ENCODE data around the gene FAM221B.

FAM221B gene

DNA sequence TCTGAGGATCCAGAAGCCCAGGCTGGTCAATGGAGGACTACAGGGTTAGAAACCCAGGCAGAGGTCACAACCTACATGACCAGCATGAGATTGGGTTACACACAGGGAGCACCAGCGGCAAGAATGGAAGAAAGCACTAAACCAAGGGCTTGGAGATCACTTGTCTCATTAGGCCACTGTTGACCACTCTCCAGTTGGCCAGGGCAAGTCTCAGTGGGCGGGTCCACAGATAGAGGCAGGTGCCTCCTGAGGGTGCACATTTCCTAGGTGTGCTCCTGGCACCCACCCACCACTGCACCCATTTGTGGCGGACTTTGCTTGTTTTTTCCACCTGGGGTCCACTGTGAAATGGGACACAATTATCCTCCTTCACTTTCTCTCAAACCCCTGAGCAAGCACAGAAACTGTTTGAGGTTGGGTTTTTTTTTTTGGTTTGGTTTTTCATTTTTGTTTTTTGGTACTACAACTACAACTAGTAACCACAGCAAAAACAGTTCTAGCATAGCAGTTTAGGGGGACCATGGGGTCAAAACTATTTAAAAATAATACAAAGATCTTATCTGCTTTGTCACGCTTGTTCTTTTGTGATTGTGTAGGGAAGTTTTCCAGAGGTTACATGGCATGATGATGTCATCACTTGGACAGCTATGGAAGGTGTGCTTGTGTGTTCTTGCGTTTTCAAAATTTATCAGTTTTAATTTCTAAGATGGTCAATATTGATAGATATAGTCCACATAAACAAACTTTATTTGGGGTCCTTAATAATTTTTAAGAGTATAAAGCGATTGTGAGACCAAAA lies 31.0 kb downstream of the FAM221B start:
- H3K4me3 ChIP-seq (ENCODE audit: low read length): no peak overlapping the region
- no peaks in the 10 kb centered on the region for H3K9me2 ChIP-seq (replicated peaks; ENCODE audit: insufficient read depth, low read length)
- H3F3A ChIP-seq (ENCODE audit: insufficient read depth, low read length): 0 out of 2 replicates have a peak, but pooled peaks cover 5% of the 10 kb centered on the region
- H3K4me1 ChIP-seq (ENCODE audit: low read length): peaks cover 23% of the 10 kb centered on the region
- TF ChIP-seq, protein P1, sequence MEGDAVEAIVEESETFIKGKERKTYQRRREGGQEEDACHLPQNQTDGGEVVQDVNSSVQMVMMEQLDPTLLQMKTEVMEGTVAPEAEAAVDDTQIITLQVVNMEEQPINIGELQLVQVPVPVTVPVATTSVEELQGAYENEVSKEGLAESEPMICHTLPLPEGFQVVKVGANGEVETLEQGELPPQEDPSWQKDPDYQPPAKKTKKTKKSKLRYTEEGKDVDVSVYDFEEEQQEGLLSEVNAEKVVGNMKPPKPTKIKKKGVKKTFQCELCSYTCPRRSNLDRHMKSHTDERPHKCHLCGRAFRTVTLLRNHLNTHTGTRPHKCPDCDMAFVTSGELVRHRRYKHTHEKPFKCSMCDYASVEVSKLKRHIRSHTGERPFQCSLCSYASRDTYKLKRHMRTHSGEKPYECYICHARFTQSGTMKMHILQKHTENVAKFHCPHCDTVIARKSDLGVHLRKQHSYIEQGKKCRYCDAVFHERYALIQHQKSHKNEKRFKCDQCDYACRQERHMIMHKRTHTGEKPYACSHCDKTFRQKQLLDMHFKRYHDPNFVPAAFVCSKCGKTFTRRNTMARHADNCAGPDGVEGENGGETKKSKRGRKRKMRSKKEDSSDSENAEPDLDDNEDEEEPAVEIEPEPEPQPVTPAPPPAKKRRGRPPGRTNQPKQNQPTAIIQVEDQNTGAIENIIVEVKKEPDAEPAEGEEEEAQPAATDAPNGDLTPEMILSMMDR (IDR thresholded peaks at IDR 0.05; ENCODE audit: low read length): no peak
- TF ChIP-seq EZH2 (optimal IDR thresholded peaks at IDR 0.05; ENCODE audit: low read depth, low read length): no peak
- no peak for TF ChIP-seq EZH2phosphoT487 (IDR thresholded peaks at IDR 0.05; ENCODE audit: low read length)
- no peaks in the 10 kb centered on the region for H3K9me3 ChIP-seq (replicated peaks; ENCODE audit: insufficient read depth, low read length)
- peak overlapping the region; percentile 9; the same call in 1 of the 2 replicates for H3K4me2 ChIP-seq (ENCODE audit: low read depth, low read length)
- no peak overlapping the region for H3K9ac ChIP-seq (ENCODE audit: low read length)
- no peak overlapping the region for H2AFZ ChIP-seq (ENCODE audit: low read length)
- H3K27me3 ChIP-seq (replicated peaks; ENCODE audit: insufficient read depth, low read length): peaks cover 5% of the 10 kb centered on the region; the same call in 1 of the 2 replicates
- no peaks in the 10 kb centered on the region for H3K79me2 ChIP-seq (ENCODE audit: low read length)
- DNase-seq: peak; percentile 37
- no peaks in the 10 kb centered on the region for H4K20me1 ChIP-seq (ENCODE audit: insufficient read depth, low read length)
- H3K27ac ChIP-seq (ENCODE audit: low read length): no peak overlapping the region
- H3K36me3 ChIP-seq (replicated peaks; ENCODE audit: insufficient read depth, low read length): no peaks in the 10 kb centered on the region

DNA sequence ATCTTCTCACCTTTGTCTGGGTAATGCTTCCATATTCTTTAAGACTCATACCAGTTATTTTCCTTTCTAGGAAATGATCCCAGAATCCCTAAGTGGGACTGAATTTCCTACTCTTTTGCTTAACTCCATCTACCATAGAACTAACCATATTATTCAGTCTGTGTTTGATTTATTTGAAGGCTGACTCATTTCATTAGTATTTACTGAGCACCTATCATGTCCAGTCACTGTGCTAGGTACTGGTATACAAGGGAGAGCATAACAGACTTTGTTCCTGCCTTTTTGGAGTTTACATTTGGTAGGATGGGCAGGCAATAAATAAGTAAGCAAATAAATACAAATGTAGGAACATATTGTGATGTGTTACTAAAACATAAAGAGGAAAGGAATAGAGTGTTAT lies 32.8 kb downstream of the FAM221B start:
- Histone ChIP-seq H3K79me2 (ENCODE audit: low read length) (no peaks in the 10 kb centered on the region), H3K4me3 (ENCODE audit: low read length) (no peak overlapping the region), H3F3A (ENCODE audit: insufficient read depth, low read length) (0 out of 2 replicates have a peak, but pooled peaks cover 5% of the 10 kb centered on the region), H3K27me3 (replicated peaks; ENCODE audit: insufficient read depth, low read length) (peaks cover 5% of the 10 kb centered on the region; the same call in 1 of the 2 replicates), H3K9me3 (replicated peaks; ENCODE audit: insufficient read depth, low read length) (no peaks in the 10 kb centered on the region), H3K36me3 (replicated peaks; ENCODE audit: insufficient read depth, low read length) (no peaks in the 10 kb centered on the region), H3K4me2 (ENCODE audit: low read depth, low read length) (no peak overlapping the region), H3K27ac (ENCODE audit: low read length) (no peak overlapping the region), H3K4me1 (ENCODE audit: low read length) (peaks cover 23% of the 10 kb centered on the region), H4K20me1 (ENCODE audit: insufficient read depth, low read length) (no peaks in the 10 kb centered on the region), H2AFZ (ENCODE audit: low read length) (no peak overlapping the region), H3K9me2 (replicated peaks; ENCODE audit: insufficient read depth, low read length) (no peaks in the 10 kb centered on the region), H3K9ac (ENCODE audit: low read length) (no peak overlapping the region)
- DNase-seq: no peak
- TF ChIP-seq EZH2phosphoT487 (IDR thresholded peaks at IDR 0.05; ENCODE audit: low read length) (no peak), EZH2 (optimal IDR thresholded peaks at IDR 0.05; ENCODE audit: low read depth, low read length) (no peak)
- TF ChIP-seq, protein P1 (IDR thresholded peaks at IDR 0.05; ENCODE audit: low read length): no peak

- Histone ChIP-seq H3K4me3 (ENCODE audit: low read length) (no peak overlapping the region), H3K4me1 (ENCODE audit: low read length) (peaks cover 27% of the 10 kb centered on the region), H3K79me2 (ENCODE audit: low read length) (no peaks in the 10 kb centered on the region), H3K9me3 (replicated peaks; ENCODE audit: insufficient read depth, low read length) (no peaks in the 10 kb centered on the region), H3K27ac (ENCODE audit: low read length) (no peak overlapping the region), H3K4me2 (ENCODE audit: low read depth, low read length) (no peak overlapping the region), H3K9me2 (replicated peaks; ENCODE audit: insufficient read depth, low read length) (no peaks in the 10 kb centered on the region), H3F3A (ENCODE audit: insufficient read depth, low read length) (peaks cover 16% of the 10 kb centered on the region), H2AFZ (ENCODE audit: low read length) (no peak overlapping the region), H4K20me1 (ENCODE audit: insufficient read depth, low read length) (no peaks in the 10 kb centered on the region), H3K36me3 (replicated peaks; ENCODE audit: insufficient read depth, low read length) (no peaks in the 10 kb centered on the region), H3K27me3 (replicated peaks; ENCODE audit: insufficient read depth, low read length) (peaks cover 5% of the 10 kb centered on the region; the same call in 1 of the 2 replicates), H3K9ac (ENCODE audit: low read length) (no peak overlapping the region)
- TF ChIP-seq EZH2 (optimal IDR thresholded peaks at IDR 0.05; ENCODE audit: low read depth, low read length) (no peak), EZH2phosphoT487 (IDR thresholded peaks at IDR 0.05; ENCODE audit: low read length) (no peak)
- DNase-seq: no peak
Observed at GRCh38 chr9:35793461-35793860, 35.1 kb downstream of the FAM221B start.

- no peak for DNase-seq
- H4K20me1 ChIP-seq (ENCODE audit: insufficient read depth, low read length): no peaks in the 10 kb centered on the region
- TF ChIP-seq, protein P1 (IDR thresholded peaks at IDR 0.05; ENCODE audit: low read length): no peak
- TF ChIP-seq EZH2 (optimal IDR thresholded peaks at IDR 0.05; ENCODE audit: low read depth, low read length) (no peak), EZH2phosphoT487 (IDR thresholded peaks at IDR 0.05; ENCODE audit: low read length) (no peak)
- peaks cover 5% of the 10 kb centered on the region; the same call in 1 of the 2 replicates for H3K27me3 ChIP-seq (replicated peaks; ENCODE audit: insufficient read depth, low read length)
- no peak overlapping the region for H3K4me3 ChIP-seq (ENCODE audit: low read length)
- H3K27ac ChIP-seq (ENCODE audit: low read length): no peak overlapping the region
- no peaks in the 10 kb centered on the region for H3K36me3 ChIP-seq (replicated peaks; ENCODE audit: insufficient read depth, low read length)
- H3K9ac ChIP-seq (ENCODE audit: low read length): no peak overlapping the region
- H3K4me1 ChIP-seq (ENCODE audit: low read length): peaks cover 21% of the 10 kb centered on the region
- H3K9me3 ChIP-seq (replicated peaks; ENCODE audit: insufficient read depth, low read length): no peaks in the 10 kb centered on the region
- no peaks in the 10 kb centered on the region for H3K79me2 ChIP-seq (ENCODE audit: low read length)
- H3K4me2 ChIP-seq (ENCODE audit: low read depth, low read length): no peak overlapping the region
- H3F3A ChIP-seq (ENCODE audit: insufficient read depth, low read length): peaks cover 15% of the 10 kb centered on the region
- H2AFZ ChIP-seq (ENCODE audit: low read length): no peak overlapping the region
- H3K9me2 ChIP-seq (replicated peaks; ENCODE audit: insufficient read depth, low read length): no peaks in the 10 kb centered on the region
Observed at GRCh38 chr9:35792826-35793225, 35.7 kb downstream of the FAM221B start.

Measured in MM.1S (cell line).